GM12873 (cell line): Measurements from ENCODE around the gene RGS19.

Experiments
- CTCF ChIP-seq: IDR thresholded peaks from 2 replicates; pipeline ENCODE4 v1.5.1; 2012; ENCODE audit warnings: low read depth, mild to moderate bottlenecking, moderate library complexity, low read length, control low read depth; ENCODE audit not compliant: insufficient read depth; ENCODE audit errors: missing control alignments

Gene RGS19

GRCh38 chr20:64100566-64100888, 21.2 kb upstream of the RGS19 start:
- no peak for TF ChIP-seq CTCF

GRCh38 chr20:64099880-64100565, 20.7 kb upstream of the RGS19 start:
- no peak for TF ChIP-seq CTCF

DNA sequence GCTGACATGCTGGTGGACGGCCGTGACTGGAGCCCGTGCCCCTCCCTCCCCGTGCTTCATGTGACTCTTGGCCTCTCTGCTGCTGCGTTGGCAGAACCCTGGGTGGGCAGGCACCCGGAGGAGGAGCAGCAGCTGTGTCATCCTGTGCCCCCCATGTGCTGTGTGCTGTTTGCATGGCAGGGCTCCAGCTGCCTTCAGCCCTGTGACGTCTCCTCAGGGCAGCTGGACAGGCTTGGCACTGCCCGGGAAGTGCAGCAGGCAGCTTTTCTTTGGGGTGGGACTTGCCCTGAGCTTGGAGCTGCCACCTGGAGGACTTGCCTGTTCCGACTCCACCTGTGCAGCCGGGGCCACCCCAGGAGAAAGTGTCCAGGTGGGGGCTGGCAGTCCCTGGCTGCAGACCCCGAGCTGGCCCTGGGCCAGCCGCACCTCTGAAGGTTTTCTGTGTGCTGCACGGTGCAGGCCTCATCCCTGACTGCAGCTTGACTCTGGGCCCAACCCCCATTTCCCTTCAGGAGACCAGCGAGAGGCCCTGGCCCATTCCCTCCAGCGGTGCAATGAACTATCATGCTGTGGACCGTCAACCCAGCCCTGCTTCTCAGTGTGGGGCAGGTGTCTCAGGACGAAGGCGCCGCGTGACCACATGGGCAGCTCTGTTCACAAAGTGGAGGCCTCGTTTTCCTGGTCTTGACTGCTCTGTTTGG, 19.9 kb upstream of the RGS19 start:
- TF ChIP-seq CTCF, result no peak

DNA sequence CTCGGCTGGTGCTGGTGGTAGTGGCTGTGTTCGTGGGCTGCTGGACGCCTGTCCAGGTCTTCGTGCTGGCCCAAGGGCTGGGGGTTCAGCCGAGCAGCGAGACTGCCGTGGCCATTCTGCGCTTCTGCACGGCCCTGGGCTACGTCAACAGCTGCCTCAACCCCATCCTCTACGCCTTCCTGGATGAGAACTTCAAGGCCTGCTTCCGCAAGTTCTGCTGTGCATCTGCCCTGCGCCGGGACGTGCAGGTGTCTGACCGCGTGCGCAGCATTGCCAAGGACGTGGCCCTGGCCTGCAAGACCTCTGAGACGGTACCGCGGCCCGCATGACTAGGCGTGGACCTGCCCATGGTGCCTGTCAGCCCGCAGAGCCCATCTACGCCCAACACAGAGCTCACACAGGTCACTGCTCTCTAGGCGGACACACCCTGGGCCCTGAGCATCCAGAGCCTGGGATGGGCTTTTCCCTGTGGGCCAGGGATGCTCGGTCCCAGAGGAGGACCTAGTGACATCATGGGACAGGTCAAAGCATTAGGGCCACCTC, 19.2 kb upstream of the RGS19 start:
- TF ChIP-seq CTCF, result no peak

- no peak for TF ChIP-seq CTCF
These were observed 17.2 kb upstream of the RGS19 start for GRCh38 chr20:64096535-64096934.

GRCh38 chr20:64095927-64096326, 16.6 kb upstream of the RGS19 start:
- TF ChIP-seq CTCF, result no peak

DNA sequence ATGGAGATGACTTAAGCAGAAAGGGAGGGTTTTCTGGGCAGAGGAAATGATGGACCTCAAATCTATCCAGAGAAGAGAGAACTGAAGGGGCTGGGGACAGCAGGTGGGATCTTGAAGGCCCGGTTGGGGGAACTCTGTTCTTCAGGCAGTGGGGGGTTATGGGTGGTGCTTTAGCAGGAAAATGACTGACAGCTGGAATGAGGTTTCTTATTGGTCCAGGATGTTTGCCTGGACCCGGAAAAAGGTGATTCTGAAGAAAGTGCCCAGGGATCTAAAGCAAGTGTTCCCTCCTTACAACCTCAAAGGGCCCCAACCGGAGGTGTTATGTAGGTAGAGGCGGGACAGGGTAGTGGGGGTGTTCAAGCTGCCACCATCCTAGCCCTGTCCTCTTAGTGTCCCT, 16.1 kb upstream of the RGS19 start:
- no peak for TF ChIP-seq CTCF
